Endothelial cell of umbilical vein (primary cell): ENCODE data around the gene OR52E1.

Source experiments
- EZH2 ChIP-seq: IDR thresholded peaks from 2 replicates; pipeline ENCODE4 v1.6.1; 2012; ENCODE audit warnings: borderline replicate concordance, low read depth, mild to moderate bottlenecking, moderate library complexity, low read length, inconsistent platforms; ENCODE audit not compliant: severe bottlenecking
- GATA2 ChIP-seq: IDR thresholded peaks from 2 replicates; pipeline ENCODE4 v1.7.0; 2011; ENCODE audit warnings: low read depth, mild to moderate bottlenecking, moderate library complexity, mixed read lengths, low read length; ENCODE audit not compliant: insufficient read length, insufficient read depth
- MAX ChIP-seq: IDR thresholded peaks from 2 replicates; pipeline ENCODE4 v1.6.1; 2011; ENCODE audit not compliant: insufficient read depth, insufficient read length
- MYC ChIP-seq: IDR thresholded peaks from one replicate; pipeline ENCODE4 v1.6.1; 2011; ENCODE audit warnings: mild to moderate bottlenecking, low read depth, low read length
- POLR2A ChIP-seq: IDR thresholded peaks from 2 replicates; pipeline ENCODE4 v1.6.1; 2012; ENCODE audit warnings: low read depth, mild to moderate bottlenecking, control low read depth, low read length
- POLR2AphosphoS5 ChIP-seq: IDR thresholded peaks from 2 replicates; pipeline ENCODE4 v1.6.1; 2012; ENCODE audit warnings: low read depth, mild to moderate bottlenecking, control low read depth, low read length, moderate library complexity; ENCODE audit not compliant: insufficient read depth
- TF ChIP-seq, protein P1 (sequence below), 2 donors: IDR thresholded peaks; 1 replicate in 1 of 2; 2 replicates in 1 of 2; pipeline ENCODE4 v1.5.1; 2011; ENCODE audit warnings: low read length in 2 of 2, mild to moderate bottlenecking in 2 of 2, moderate library complexity in 2 of 2, control low read depth in 1 of 2, inconsistent platforms in 1 of 2, low read depth in 1 of 2; ENCODE audit not compliant: insufficient read depth in 1 of 2; ENCODE audit errors: extremely low read depth in 1 of 2

- TF ChIP-seq, protein P1, sequence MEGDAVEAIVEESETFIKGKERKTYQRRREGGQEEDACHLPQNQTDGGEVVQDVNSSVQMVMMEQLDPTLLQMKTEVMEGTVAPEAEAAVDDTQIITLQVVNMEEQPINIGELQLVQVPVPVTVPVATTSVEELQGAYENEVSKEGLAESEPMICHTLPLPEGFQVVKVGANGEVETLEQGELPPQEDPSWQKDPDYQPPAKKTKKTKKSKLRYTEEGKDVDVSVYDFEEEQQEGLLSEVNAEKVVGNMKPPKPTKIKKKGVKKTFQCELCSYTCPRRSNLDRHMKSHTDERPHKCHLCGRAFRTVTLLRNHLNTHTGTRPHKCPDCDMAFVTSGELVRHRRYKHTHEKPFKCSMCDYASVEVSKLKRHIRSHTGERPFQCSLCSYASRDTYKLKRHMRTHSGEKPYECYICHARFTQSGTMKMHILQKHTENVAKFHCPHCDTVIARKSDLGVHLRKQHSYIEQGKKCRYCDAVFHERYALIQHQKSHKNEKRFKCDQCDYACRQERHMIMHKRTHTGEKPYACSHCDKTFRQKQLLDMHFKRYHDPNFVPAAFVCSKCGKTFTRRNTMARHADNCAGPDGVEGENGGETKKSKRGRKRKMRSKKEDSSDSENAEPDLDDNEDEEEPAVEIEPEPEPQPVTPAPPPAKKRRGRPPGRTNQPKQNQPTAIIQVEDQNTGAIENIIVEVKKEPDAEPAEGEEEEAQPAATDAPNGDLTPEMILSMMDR (IDR thresholded peaks at IDR 0.05; ENCODE audit: extremely low read depth in 1 of 2, insufficient read depth in 1 of 2, low read depth in 1 of 2, low read length in 2 of 2): no peak
- TF ChIP-seq EZH2 (no peak), POLR2AphosphoS5 (no peak), POLR2A (no peak), MYC (no peak), MAX (no peak), GATA2 (no peak)
Observed at GRCh38 chr11:5081405-5081804, 12.0 kb downstream of the OR52E1 start.
